GM12874 (cell line): ENCODE results near the gene C7orf57.

Experiments
- CTCF ChIP-seq: IDR thresholded peaks from 2 replicates; pipeline ENCODE4 v1.5.1; 2011; ENCODE audit warnings: low read depth, mild to moderate bottlenecking, control low read depth, low read length, moderate library complexity; ENCODE audit not compliant: insufficient read depth

The C7orf57 gene

GRCh38 chr7:48077423-48077822 is 42.1 kb downstream of the C7orf57 start:
- TF ChIP-seq CTCF: no peak

GRCh38 chr7:48078470-48078869 is 43.1 kb downstream of the C7orf57 start:
- TF ChIP-seq CTCF: no peak

- TF ChIP-seq CTCF: no peak
These were observed 47.9 kb downstream of the C7orf57 start for GRCh38 chr7:48083114-48083830.

- no peak for TF ChIP-seq CTCF
These were observed 49.5 kb downstream of the C7orf57 start for GRCh38 chr7:48084727-48085432.

- TF ChIP-seq CTCF: no peak
These were observed 50.1 kb downstream of the C7orf57 start for GRCh38 chr7:48085433-48085791.

GRCh38 chr7:48085942-48086341 is 50.6 kb downstream of the C7orf57 start:
- TF ChIP-seq CTCF: no peak

- TF ChIP-seq CTCF: 0 out of 2 replicates have a peak, but pooled peaks have one; percentile 5
These were observed 52.0 kb downstream of the C7orf57 start for GRCh38 chr7:48087349-48087748.
